GM19395 (cell line): ENCODE data around the gene ETV6.

Source experiments
- ATAC-seq: cut with Tn5 transposase; IDR thresholded peaks from one replicate; pipeline ENCODE4 v1.9.1; 2021; ENCODE audit warnings: mild to moderate bottlenecking, moderate library complexity; ENCODE audit not compliant: unreplicated experiment

Gene ETV6

DNA sequence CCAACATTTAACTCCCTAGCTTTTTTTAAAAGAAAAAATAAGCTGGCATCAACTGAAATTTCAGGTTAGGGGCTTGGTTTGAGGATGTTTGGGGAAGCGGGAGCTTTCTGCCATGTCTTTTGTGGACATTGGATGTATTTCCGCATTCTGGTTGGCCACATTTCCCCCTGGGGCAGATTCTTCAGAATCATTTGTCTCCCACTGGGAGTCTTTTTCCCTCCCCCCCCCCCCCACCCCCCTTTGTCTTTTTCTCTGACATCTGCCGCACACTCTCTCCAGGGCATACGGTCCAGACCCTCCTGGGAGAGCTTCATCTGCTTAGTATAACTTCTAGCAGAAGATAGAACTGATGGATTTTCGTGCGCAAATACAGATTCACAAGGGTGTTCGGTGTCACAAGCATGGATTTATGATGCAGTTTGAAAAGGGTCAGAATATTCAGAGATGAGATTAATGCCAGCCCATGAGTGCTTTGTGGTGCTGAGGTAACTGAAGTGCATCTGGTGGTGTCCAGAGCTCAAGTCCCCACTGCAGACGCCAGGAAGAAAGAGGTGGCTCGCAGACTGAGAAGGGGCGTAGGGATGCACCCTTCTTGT lies 40.2 kb downstream of the ETV6 start:
- ATAC-seq = no peak

GRCh38 chr12:11693067-11693466 lies 43.6 kb downstream of the ETV6 start:
- ATAC-seq = no peak

DNA sequence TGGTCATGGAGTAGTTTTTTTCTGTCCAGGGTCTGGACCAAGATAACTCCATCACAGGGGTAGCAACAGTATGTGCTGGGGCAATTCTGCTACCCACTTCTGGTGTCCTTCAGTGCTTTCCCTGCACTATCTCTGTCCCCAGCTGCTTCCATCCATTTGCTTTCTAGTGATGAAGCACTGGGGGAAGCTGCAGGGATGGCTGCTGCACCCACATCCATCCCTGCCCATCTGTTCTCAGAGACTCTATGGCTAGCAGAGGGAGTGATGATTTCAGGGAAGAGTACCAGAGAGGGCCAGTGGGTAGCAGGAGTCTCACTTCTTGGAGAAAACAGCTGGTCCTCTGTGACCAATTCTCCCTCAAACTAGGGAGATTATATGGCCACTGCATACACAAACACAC lies 44.1 kb downstream of the ETV6 start:
- no peak for ATAC-seq

- no peak for ATAC-seq
These were observed 45.1 kb downstream of the ETV6 start for GRCh38 chr12:11694528-11694927.

GRCh38 chr12:11695321-11695720 lies 45.8 kb downstream of the ETV6 start:
- no peak for ATAC-seq

GRCh38 chr12:11696084-11696483 lies 46.6 kb downstream of the ETV6 start:
- no peak for ATAC-seq

GRCh38 chr12:11697131-11697530 lies 47.7 kb downstream of the ETV6 start:
- no peak for ATAC-seq

DNA sequence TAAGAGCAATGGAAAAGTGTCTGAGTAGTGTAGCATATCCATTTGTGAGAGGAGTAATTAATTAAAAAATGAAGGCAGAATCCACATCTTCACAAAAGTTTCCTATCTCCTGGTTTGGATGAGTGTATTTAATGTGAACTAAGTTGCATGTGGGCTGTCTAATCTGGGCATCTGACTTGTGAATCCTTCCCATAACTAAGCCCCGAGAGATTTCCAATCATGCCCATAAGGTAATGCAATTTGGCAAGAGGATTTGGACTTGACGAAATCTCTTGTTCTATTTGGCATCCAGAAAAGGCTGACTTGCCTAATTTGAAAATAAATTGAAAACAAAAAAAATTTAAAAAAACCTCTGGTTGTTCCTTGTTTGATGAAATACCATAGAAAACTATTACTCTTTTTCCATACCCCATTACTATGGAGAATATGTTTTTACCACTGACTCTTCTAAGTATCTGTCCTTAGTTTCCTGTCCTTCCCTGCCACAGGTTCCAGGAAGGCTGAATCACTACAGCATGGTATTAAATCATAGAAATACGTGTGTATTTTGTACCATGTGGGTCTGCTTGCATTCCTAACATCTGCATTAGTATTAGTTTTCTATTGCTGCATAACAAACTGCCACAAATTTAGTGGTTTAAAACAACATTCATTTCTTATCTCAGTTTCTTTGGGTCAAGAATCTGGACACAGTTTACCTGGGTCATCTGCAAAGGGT lies 48.4 kb downstream of the ETV6 start:
- ATAC-seq = no peak

DNA sequence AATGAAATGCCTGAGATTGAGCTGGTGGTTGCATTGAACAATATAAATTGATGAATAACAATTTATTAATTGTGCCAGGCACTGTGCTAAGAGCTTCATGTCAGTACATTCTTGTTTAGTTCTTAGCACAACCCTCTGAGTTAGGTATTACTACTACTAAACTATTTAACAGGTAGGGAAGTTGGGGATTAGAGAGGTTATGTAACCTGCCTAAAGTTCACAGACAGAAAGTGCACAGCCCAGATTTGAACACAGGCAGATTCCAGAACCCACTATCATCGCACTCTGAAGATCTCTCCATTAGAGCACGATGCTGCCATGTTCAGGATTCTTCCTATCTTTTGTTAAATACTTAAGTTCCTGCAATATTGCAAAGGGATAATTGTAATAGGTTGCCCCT lies 49.3 kb downstream of the ETV6 start:
- no peak for ATAC-seq

GRCh38 chr12:11701433-11701832 lies 52.0 kb downstream of the ETV6 start:
- no peak for ATAC-seq

- no peak for ATAC-seq
These were observed 53.5 kb downstream of the ETV6 start for GRCh38 chr12:11702959-11703358.

DNA sequence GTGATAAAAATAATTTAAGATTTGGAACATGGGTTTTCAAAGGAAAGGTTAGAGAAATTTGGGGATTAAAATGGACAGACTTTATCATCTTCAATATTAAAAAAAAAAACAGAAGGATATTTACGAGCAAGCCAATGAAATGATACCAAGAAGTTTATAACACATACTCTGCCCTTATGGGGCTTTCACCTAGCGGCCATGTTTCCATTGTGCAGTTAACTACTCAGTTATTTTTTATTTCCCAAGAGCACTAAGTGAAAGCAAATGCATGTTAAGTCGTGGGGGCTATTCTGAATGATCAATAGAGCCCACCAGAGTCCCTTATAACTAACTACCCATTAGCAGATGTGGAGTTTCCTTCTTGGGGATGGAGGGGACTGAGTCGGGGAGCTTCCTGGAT lies 53.9 kb downstream of the ETV6 start:
- no peak for ATAC-seq

- no peak for ATAC-seq
These were observed 54.6 kb downstream of the ETV6 start for GRCh38 chr12:11704089-11704488.

- no peak for ATAC-seq
These were observed 55.5 kb downstream of the ETV6 start for GRCh38 chr12:11705010-11705409.

GRCh38 chr12:11706509-11707379 lies 57.3 kb downstream of the ETV6 start:
- no peak for ATAC-seq

DNA sequence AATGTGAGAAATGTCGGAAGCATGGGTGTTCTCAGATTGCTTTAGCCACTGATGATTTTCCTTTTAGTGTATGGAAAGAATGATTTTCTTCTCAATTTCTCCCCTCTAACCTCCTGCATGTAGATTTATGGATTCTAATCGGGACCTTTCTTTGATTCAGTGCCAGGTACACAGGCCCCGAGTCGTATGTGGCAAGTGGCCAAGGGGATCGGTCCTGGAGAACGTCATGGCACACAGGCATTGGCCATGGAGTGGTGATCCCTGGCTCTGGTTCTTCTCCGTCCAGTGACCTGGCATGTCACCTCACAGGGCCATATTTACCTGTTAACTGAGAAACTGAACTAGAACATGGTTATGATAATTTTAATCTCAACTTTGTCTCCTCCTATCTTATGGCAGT lies 58.1 kb downstream of the ETV6 start:
- ATAC-seq = no peak

GRCh38 chr12:11709513-11709912 lies 60.0 kb downstream of the ETV6 start:
- no peak for ATAC-seq

DNA sequence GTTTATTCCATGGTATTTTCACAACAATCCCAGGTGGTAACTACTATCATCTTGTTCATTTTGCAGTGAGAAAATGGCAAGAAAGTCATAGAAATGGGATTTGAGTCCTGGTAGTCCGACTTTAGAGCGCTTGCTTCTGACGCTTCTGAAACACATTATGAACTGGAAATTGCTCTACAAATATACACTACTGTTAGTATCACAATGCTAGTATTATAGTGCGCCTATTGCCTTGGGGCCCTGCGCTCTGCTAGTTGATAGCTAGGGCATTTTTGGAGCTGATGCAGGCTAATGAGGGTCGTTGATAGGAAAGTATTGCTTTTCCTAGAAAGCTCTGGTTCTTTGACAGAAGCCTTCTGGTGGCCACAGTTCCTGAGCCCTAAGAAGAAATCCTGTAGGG lies 61.0 kb downstream of the ETV6 start:
- no peak for ATAC-seq

DNA sequence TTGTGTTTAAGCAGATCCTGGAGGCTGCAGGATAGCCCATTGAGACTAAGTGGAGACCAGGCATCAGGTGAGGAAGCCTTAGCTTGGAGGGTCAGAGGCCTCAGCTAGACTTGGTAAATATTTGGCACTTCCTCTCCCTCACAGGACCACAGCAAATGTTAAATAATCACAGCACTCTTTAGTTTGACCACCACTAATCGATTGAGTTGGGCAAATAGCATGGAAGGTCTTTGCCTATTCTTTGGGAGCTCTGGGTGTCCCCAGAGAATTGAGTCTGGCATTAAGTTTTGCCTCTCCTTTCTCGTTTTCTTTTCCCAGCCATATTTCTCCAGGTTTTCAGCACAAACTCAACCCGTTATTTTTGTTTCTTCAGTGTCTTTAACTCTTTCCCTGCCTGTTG lies 61.4 kb downstream of the ETV6 start:
- ATAC-seq = no peak

DNA sequence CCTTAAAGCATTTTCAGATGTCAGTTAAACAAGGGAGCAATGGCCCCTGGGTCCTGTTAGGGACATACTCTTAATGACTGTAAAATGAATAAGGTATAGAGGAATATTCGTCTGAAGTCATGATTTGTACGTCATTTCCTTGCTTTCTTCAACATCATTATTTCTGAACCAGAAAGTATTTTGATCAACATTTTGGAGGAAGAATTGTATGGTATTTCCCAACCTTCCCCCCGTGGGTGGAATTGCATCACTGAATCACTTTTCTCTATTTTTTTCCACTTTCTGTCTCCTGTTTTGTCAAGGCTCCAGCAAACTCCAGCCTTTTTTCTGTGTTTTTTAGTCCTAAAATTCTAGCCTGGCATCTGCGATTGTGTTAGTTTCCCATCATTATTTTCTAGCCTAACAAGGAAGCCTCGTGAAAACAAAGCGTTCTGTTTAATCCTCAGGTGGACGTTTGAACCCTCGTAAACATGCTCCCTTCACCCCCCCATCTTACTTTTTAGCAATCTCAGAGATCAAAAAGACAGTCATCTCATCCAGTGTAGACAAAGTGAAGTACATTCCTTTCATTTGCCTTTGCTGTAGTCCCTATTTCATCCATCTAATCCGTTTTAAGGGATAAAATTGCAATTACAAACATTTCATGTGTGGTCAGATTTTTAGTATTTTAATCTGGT lies 62.3 kb downstream of the ETV6 start:
- no peak for ATAC-seq

DNA sequence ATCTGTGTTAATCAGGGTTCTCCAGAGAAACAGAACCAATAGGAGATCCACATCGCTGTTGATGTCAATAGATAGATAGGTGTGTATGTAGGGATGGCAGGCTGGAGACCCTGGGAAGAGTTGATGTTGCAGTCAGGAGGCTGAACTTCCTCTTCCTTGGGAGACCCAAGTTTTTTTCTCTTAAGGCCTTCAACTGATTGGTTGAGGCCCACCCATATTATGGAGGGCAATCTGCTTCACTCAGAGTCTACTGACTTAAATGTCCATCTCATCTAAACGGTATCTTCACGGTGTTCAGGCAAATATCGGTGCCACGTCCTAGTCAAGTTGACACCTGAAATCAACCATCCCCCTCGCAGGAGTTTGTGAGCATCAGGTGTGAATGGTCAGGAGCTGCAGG lies 63.0 kb downstream of the ETV6 start:
- ATAC-seq = no peak
